Fibroblast of the conjunctiva (primary cell): ENCODE data around the gene SOBP.
"Not testable (repeated sequence)": the region's sequence is repeated elsewhere in the genome, so short reads cannot be mapped to it uniquely, and the experiment has no call there.

ENCODE experiments used
- DNase-seq: peaks from one replicate; pipeline ENCODE4 v3.0.0-alpha.2; 2010; ENCODE audit warnings: low read depth

SOBP gene

GRCh38 chr6:107550906-107551305, 61.0 kb downstream of the SOBP start:
- no peak for DNase-seq

GRCh38 chr6:107553121-107553520, 63.2 kb downstream of the SOBP start:
- DNase-seq, result not testable (repeated sequence)

- DNase-seq, result no peak
These were observed 64.4 kb downstream of the SOBP start for GRCh38 chr6:107554326-107554725.

- no peak for DNase-seq
These were observed 65.0 kb downstream of the SOBP start for GRCh38 chr6:107554918-107555317.

GRCh38 chr6:107555449-107555848, 65.5 kb downstream of the SOBP start:
- no peak for DNase-seq

GRCh38 chr6:107556082-107556481, 66.2 kb downstream of the SOBP start:
- DNase-seq, result no peak

- DNase-seq, result no peak
These were observed 67.8 kb downstream of the SOBP start for GRCh38 chr6:107557698-107558097.

GRCh38 chr6:107560657-107561056, 70.7 kb downstream of the SOBP start:
- DNase-seq, result no peak

- no peak for DNase-seq
These were observed 71.4 kb downstream of the SOBP start for GRCh38 chr6:107561306-107561705.

- DNase-seq, result no peak
These were observed 74.0 kb downstream of the SOBP start for GRCh38 chr6:107563694-107564588.

GRCh38 chr6:107564589-107564951, 74.7 kb downstream of the SOBP start:
- DNase-seq, result no peak

GRCh38 chr6:107565165-107565723, 75.3 kb downstream of the SOBP start:
- no peak for DNase-seq

GRCh38 chr6:107567643-107568042, 77.7 kb downstream of the SOBP start:
- DNase-seq, result no peak

- DNase-seq, result no peak
These were observed 79.6 kb downstream of the SOBP start for GRCh38 chr6:107569473-107569872.

GRCh38 chr6:107571354-107571753, 81.4 kb downstream of the SOBP start:
- DNase-seq, result no peak

GRCh38 chr6:107572886-107573285, 83.0 kb downstream of the SOBP start:
- DNase-seq, result no peak

GRCh38 chr6:107574856-107575255, 84.9 kb downstream of the SOBP start:
- DNase-seq, result no peak

- DNase-seq, result peak; percentile 26
These were observed 86.9 kb downstream of the SOBP start for GRCh38 chr6:107576852-107577251.

- no peak for DNase-seq
These were observed 88.9 kb downstream of the SOBP start for GRCh38 chr6:107578642-107579341.

GRCh38 chr6:107579456-107580056, 89.6 kb downstream of the SOBP start:
- no peak for DNase-seq

GRCh38 chr6:107582086-107582485, 92.2 kb downstream of the SOBP start:
- no peak for DNase-seq

- no peak for DNase-seq
These were observed 94.8 kb downstream of the SOBP start for GRCh38 chr6:107584726-107585125.
